Measurements from ENCODE around the gene TMCO5A. TPM values are rescaled to one million over a fixed set of nuclear protein-coding genes. Genes with fewer than 3 reads are reported as not detected.

Gene TMCO5A
- total RNA-seq, 1 experiment from 2014 or later: not detected

DNA sequence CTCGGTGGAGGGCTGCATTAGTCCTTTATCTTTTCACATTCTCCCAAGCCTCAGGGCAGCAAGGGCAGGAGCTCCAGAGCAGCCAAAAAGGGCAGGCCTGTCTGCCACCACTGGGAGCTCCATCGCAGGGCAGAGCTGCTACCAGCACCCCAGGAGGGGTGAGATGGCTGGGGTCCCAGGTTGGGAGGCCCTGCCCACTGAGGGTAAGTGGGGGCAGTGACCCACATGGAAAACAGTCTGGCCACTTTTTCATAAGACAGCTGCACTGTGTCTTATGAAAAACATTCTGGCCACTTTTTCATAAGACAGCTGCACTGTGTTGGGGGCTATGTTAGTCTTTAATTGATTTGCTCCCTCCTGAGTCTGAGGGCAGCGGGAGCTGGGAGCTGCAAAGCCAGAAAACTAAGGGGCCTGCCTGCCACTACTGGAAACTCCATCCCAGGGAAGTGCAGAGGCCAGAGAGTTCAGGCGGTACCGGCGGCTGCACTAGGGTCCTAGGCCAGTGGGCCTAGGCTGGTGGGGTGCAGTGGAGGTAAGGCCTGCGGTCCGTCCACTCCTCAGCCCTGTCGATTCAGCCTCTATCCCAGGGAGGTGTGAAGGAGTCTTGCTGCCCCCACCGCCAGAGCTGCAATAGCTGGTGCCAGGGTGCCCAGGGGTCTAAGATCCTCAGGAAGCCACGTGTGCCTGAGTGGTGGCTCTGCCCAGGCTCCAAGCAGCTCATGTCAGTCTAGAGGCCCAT, 45.4 kb downstream of the TMCO5A start:
- TF ChIP-seq, protein P1, sequence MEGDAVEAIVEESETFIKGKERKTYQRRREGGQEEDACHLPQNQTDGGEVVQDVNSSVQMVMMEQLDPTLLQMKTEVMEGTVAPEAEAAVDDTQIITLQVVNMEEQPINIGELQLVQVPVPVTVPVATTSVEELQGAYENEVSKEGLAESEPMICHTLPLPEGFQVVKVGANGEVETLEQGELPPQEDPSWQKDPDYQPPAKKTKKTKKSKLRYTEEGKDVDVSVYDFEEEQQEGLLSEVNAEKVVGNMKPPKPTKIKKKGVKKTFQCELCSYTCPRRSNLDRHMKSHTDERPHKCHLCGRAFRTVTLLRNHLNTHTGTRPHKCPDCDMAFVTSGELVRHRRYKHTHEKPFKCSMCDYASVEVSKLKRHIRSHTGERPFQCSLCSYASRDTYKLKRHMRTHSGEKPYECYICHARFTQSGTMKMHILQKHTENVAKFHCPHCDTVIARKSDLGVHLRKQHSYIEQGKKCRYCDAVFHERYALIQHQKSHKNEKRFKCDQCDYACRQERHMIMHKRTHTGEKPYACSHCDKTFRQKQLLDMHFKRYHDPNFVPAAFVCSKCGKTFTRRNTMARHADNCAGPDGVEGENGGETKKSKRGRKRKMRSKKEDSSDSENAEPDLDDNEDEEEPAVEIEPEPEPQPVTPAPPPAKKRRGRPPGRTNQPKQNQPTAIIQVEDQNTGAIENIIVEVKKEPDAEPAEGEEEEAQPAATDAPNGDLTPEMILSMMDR (conservative IDR thresholded peaks at IDR 0.05): no peak
- Histone ChIP-seq H3K9me3 (ENCODE audit: control insufficient read depth, low read depth, low read length) (no peaks in the 10 kb centered on the region), H2BK120ac (ENCODE audit: low read depth, low read length, poor library complexity, severe bottlenecking) (no peak overlapping the region), H2BK20ac (ENCODE audit: low read depth, low read length, poor library complexity, severe bottlenecking) (no peak overlapping the region), H4K5ac (ENCODE audit: insufficient read length, low read depth, low read length) (no peak overlapping the region), H3K79me2 (ENCODE audit: insufficient read depth, low read length) (no peaks in the 10 kb centered on the region), H3K9ac (ENCODE audit: extremely low read depth, insufficient read length, low read length) (no peak overlapping the region), H4K20me1 (ENCODE audit: control insufficient read depth, insufficient read depth, insufficient read length) (no peaks in the 10 kb centered on the region), H3K23ac (ENCODE audit: insufficient read length, low read depth, low read length) (no peak overlapping the region), H3K4me1 (ENCODE audit: insufficient read depth, low read length) (no peaks in the 10 kb centered on the region), H3T11ph (ENCODE audit: low read length) (no peak overlapping the region), H4K8ac (replicated peaks; ENCODE audit: insufficient read length, low read depth, low read length) (no peak overlapping the region), H3K18ac (ENCODE audit: insufficient read length, low read depth, low read length) (no peak overlapping the region), H3K27me3 (ENCODE audit: insufficient read depth, low read length) (no peaks in the 10 kb centered on the region), H3K27ac (ENCODE audit: insufficient read length, low read depth, low read length) (no peak overlapping the region), H2AK5ac (ENCODE audit: insufficient read length, low read length) (no peak overlapping the region), H4K91ac (ENCODE audit: insufficient read length, low read depth, low read length) (no peak overlapping the region), H3K79me1 (ENCODE audit: insufficient read depth, low read depth, low read length, poor library complexity, severe bottlenecking) (no peaks in the 10 kb centered on the region), H3K4me2 (ENCODE audit: insufficient read depth, insufficient read length, low read length) (no peak overlapping the region), H3K4ac (ENCODE audit: low read depth, low read length) (no peak overlapping the region), H3K14ac (ENCODE audit: insufficient read depth, low read length) (no peak overlapping the region), H3K56ac (ENCODE audit: insufficient read length, low read depth, low read length) (no peak overlapping the region), H2BK5ac (ENCODE audit: insufficient read length, low read length) (no peak overlapping the region), H2AFZ (ENCODE audit: low read length) (no peak overlapping the region), H2BK12ac (ENCODE audit: insufficient read length, low read depth, low read length) (no peak overlapping the region), H3K23me2 (ENCODE audit: insufficient read length, low read depth, low read length, poor library complexity, severe bottlenecking) (no peaks in the 10 kb centered on the region), H2BK15ac (ENCODE audit: low read depth, low read length) (no peak overlapping the region)
- Mint-ChIP-seq H3K9me3 (peaks cover 2 to 3% of the 10 kb centered on the region in 2 experiments; a peak in 3 of 5 replicates), H3K36me3 (ENCODE audit: insufficient read depth in 1 of 3, low read depth in 3 of 3) (no peaks in the 10 kb centered on the region), H3K27me3 (ENCODE audit: low read depth) (no peaks in the 10 kb centered on the region), H3K4me3 (no peak overlapping the region), H3K4me1 (no peaks in the 10 kb centered on the region), H3K27ac (no peak overlapping the region; a peak in 1 of 7 replicates)
- WGBS (ENCODE audit: extremely low coverage, insufficient read length, low lambda C conversion rate): no CpG with 5 or more reads among the region's 11 CpGs
- no peak for DNase-seq

Data from H9 (cell line).